Loucy (cell line): ENCODE data around the gene CFAP20DC.

Experiments
- H2AFZ ChIP-seq: fragments of 200-600 bp; sonication (generic); 2 replicates; pipeline ENCODE4 v1.6.0; 2016; ENCODE audit warnings: antibody characterized with exemption, mild to moderate bottlenecking, low read length, moderate library complexity
- H3F3A ChIP-seq: fragments of 200-600 bp; 2 replicates; pipeline ENCODE4 v1.6.0; 2016; ENCODE audit warnings: antibody characterized with exemption, low read depth, mild to moderate bottlenecking
- H3K27me3 ChIP-seq: fragments of 200-600 bp; sonication (generic); 2 replicates; pipeline ENCODE4 v1.6.1; 2014; ENCODE audit warnings: low read length, mild to moderate bottlenecking; ENCODE audit not compliant: insufficient read depth, poor library complexity, severe bottlenecking
- H3K36me3 ChIP-seq: fragments of 200-600 bp; sonication (generic); 2 replicates; pipeline ENCODE4 v1.6.1; 2016; ENCODE audit warnings: low read length; ENCODE audit not compliant: insufficient read depth
- H3K4me1 ChIP-seq: fragments of 200-600 bp; sonication (generic); 2 replicates; pipeline ENCODE4 v1.5.1; 2014; ENCODE audit warnings: low read length, mild to moderate bottlenecking; ENCODE audit not compliant: insufficient read depth, poor library complexity, severe bottlenecking
- H3K4me2 ChIP-seq: fragments of 200-600 bp; sonication (generic); 2 replicates; pipeline ENCODE4 v1.6.0; 2014; ENCODE audit warnings: antibody characterized with exemption, low read length, low read depth, mild to moderate bottlenecking; ENCODE audit not compliant: poor library complexity, severe bottlenecking
- H3K4me3 ChIP-seq: fragments of 200-600 bp; sonication (generic); 2 replicates; pipeline ENCODE4 v1.5.1; 2014; ENCODE audit warnings: low read length, mild to moderate bottlenecking, mixed read lengths; ENCODE audit not compliant: poor library complexity, severe bottlenecking
- H3K79me2 ChIP-seq: fragments of 200-600 bp; sonication (generic); 2 replicates; pipeline ENCODE4 v1.6.1; 2014; ENCODE audit warnings: low read length; ENCODE audit not compliant: insufficient read depth
- H3K9ac ChIP-seq: fragments of 200-600 bp; sonication (generic); 2 replicates; pipeline ENCODE4 v1.6.0; 2014; ENCODE audit warnings: mild to moderate bottlenecking, low read depth, low read length, moderate library complexity; ENCODE audit not compliant: poor library complexity, severe bottlenecking
- H3K9me2 ChIP-seq: fragments of 200-600 bp; sonication (generic); replicated peaks from 2 replicates; pipeline ENCODE4 v1.6.1; 2016; ENCODE audit warnings: low read depth, low read length, mixed read lengths
- H3K9me3 ChIP-seq: fragments of 200-600 bp; sonication (generic); 2 replicates; pipeline ENCODE4 v1.6.1; 2014; ENCODE audit warnings: mild to moderate bottlenecking, antibody characterized with exemption, low read length, low read depth; ENCODE audit not compliant: insufficient read depth
- H4K20me1 ChIP-seq: fragments of 200-600 bp; sonication (generic); 2 replicates; pipeline ENCODE4 v1.6.0; 2014; ENCODE audit warnings: antibody characterized with exemption, low read length, mild to moderate bottlenecking; ENCODE audit not compliant: insufficient read depth, poor library complexity, severe bottlenecking
- CTCF ChIP-seq: fragments of 200-600 bp; sonication (generic); conservative IDR thresholded peaks from 2 replicates; pipeline ENCODE4 v1.5.1; 2014; ENCODE audit warnings: mild to moderate bottlenecking, antibody characterized with exemption, low read length
- EZH2phosphoT487 ChIP-seq: fragments of 200-600 bp; IDR thresholded peaks from 2 replicates; pipeline ENCODE4 v1.6.1; 2018; ENCODE audit warnings: antibody characterized with exemption, mild to moderate bottlenecking, moderate library complexity, borderline replicate concordance

The CFAP20DC gene

DNA sequence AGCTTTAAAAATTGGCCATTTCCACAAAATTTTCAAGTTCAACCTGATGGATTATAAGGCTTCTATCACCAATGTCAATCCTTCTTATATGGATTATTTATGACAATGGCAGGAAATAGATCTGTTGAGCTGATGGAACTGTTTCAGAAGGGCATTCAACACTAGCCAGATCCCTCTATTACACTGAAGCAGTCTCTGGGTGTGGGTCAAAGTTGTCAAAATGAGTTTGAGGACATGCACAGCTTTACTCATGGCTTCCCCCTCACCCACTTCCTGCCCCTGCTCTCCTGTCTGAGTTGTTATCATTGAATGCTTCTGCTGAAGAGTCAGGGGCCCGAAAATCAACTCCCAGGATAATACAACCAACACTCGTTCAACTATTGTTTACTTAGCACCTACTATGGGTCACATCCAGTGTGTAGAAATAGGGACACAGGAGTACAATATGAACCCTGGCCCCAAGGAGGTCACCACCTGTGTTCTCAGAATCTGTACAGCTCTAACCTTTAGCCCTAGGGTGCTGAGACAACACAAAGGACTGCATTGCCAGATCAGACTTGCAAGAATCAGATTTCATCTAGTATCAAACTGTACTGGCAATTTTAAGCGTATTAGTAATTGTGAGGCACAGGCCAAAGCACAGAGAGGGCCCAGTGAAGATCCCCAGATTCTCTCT is 341.6 kb downstream of the CFAP20DC start:
- Histone ChIP-seq H3K36me3 (no peaks in the 10 kb centered on the region), H3K79me2 (no peaks in the 10 kb centered on the region), H3K9ac (no peak overlapping the region), H3K27me3 (no peaks in the 10 kb centered on the region), H2AFZ (no peak overlapping the region), H3F3A (no peaks in the 10 kb centered on the region), H4K20me1 (no peaks in the 10 kb centered on the region), H3K4me1 (peaks cover 25% of the 10 kb centered on the region), H3K4me2 (no peak overlapping the region), H3K9me3 (no peaks in the 10 kb centered on the region), H3K9me2 (no peaks in the 10 kb centered on the region), H3K4me3 (no peak overlapping the region)
- TF ChIP-seq CTCF = no peak
- no peak for TF ChIP-seq EZH2phosphoT487

DNA sequence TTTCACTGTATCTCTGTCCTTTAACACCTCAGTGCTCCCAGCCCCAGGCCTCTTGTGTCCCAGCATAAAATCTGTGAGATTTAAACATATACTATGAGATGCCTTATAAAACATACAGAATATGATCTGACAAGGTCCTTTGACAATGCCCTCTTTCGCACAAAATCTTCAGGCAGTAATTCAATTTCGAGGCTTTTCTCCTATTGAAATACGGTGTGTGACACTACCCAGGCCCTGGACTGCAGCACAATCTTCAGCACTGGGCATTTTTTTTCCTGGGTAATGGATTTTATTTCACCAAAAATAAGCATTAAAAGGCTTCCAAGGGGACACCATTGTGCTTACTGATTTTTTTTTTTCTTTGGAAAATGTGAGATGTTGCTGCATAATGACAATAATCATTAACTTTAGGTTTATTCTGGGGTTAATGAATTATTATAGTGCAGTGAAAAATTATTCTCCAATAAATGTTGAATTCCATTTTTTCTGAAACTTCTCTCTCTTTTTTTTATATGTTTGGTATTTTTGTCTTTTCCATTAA is 342.4 kb downstream of the CFAP20DC start:
- no peaks in the 10 kb centered on the region for H3K36me3 ChIP-seq
- no peak overlapping the region for H3K4me2 ChIP-seq
- H3K9ac ChIP-seq = no peak overlapping the region

GRCh38 chr3:58706395-58707167 is 343.2 kb downstream of the CFAP20DC start:
- Histone ChIP-seq H3K4me1 (peaks cover 32% of the 10 kb centered on the region), H3K9ac (no peak overlapping the region), H3K4me3 (no peak overlapping the region), H4K20me1 (no peaks in the 10 kb centered on the region), H3K9me3 (no peaks in the 10 kb centered on the region), H3K27me3 (no peaks in the 10 kb centered on the region), H3F3A (no peaks in the 10 kb centered on the region), H3K9me2 (no peaks in the 10 kb centered on the region), H2AFZ (no peak overlapping the region), H3K79me2 (no peaks in the 10 kb centered on the region), H3K4me2 (no peak overlapping the region), H3K36me3 (no peaks in the 10 kb centered on the region)
- no peak for TF ChIP-seq CTCF
- no peak for TF ChIP-seq EZH2phosphoT487

More for the DNA sequence above, 342.4 kb downstream of the CFAP20DC start:
- Histone ChIP-seq H3F3A (no peaks in the 10 kb centered on the region), H4K20me1 (no peaks in the 10 kb centered on the region), H3K4me1 (peaks cover 25% of the 10 kb centered on the region), H3K79me2 (no peaks in the 10 kb centered on the region), H2AFZ (no peak overlapping the region), H3K9me2 (no peaks in the 10 kb centered on the region), H3K4me3 (no peak overlapping the region), H3K27me3 (no peaks in the 10 kb centered on the region), H3K9me3 (no peaks in the 10 kb centered on the region)
- TF ChIP-seq EZH2phosphoT487 = no peak
- TF ChIP-seq CTCF = no peak
